CD4-positive, alpha-beta T cell treated with Interleukin-21 for 1 hour (primary cell): ENCODE data around the gene WNT7A.

Experiments used
- DNase-seq: peaks from one replicate; pipeline ENCODE4 v3.0.0-alpha.2; 2020

Gene WNT7A

DNA sequence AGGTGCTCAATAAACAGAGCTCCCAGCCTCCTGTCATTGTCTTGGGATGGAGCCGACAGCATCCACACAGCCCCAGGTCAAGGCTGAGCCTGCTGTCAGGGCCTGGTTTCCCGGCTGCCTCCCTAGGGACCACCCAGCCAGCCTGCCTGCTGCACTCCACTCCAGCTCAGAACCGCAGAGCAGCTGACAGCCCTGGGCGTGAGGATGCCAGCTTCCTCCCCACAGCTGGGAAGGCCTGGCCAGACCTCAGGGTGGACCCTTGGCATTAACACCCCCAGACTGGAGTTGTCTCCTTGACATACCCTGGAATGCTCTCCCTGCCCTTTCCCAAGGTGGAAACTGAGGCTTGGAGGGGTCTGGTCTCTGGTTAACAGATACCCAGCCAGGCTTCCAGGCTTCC, 112.0 kb downstream of the WNT7A start:
- DNase-seq, result no peak

DNA sequence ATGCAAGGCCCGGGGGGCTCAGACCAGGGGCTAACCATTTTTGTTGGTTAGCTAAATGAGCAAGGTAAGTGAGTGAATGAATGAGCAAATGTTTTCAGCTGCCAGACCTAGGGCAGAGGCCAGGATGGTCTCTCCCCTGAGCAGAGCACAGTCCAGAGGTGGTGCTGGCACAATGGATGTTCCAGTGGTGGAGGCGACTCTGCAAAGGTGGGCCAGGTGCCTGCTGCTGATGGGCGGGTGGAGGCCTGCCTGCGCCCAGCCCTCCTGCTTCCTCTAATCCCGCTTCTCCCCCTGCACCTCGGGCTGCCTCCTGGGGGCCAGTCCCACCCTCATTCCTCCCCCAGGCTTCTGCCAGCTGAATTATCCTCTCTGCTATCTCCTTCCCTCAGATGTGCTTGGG, 112.8 kb downstream of the WNT7A start:
- DNase-seq, result no peak
